Spleen (tissue), 7 donors: ENCODE measurements around the gene HK3.

Source experiments
- CTCF ChIP-seq, 11 experiments: fragments of 200-600 bp in 7 of 11; fragments of 450-650 bp in 4 of 11; sonication (generic) in 4 of 11; IDR thresholded peaks in 8 of 11; conservative IDR thresholded peaks in 3 of 11; 1 replicate in 7 of 11; 2 replicates in 4 of 11; pipeline versions ENCODE4 v1.4.0 to v1.8.0; 2016 to 2021; ENCODE audit warnings: antibody characterized with exemption in 11 of 11, inconsistent platforms in 4 of 11, mild to moderate bottlenecking in 1 of 11
- POLR2AphosphoS5 ChIP-seq, 3 donors: sonication (generic); formaldehyde crosslinking; IDR thresholded peaks; one replicate each; pipeline ENCODE4 v1.5.1; 2017; ENCODE audit warnings: antibody characterized with exemption in 3 of 3
- donor health status: DM: no; HTN: no; CAD: no; lungs with moderate emphysema.
- donor health status: DM: no; HTN: no; CAD: no.
- donor health status: DM: no; HTN: no; CAD: no.

- TF ChIP-seq CTCF (IDR thresholded peaks at IDR 0.05 in 8 of 11, conservative IDR thresholded peaks at IDR 0.05 in 3 of 11) = no peak
- no peak for TF ChIP-seq POLR2AphosphoS5 (IDR thresholded peaks at IDR 0.05)
Measured at GRCh38 chr5:176875014-176875550, 24.1 kb downstream of the HK3 start.
